Body of pancreas (tissue), 4 donors: Measurements from ENCODE around the gene KCNAB1. TPM values are rescaled to one million over a fixed set of nuclear protein-coding genes. Genes with fewer than 3 reads are reported as not detected.

Experiments used
- ATAC-seq: fragments of 150-250 bp; one replicate; pipeline ENCODE4 v1.9.1; 2016
- DNase-seq, 4 donors: peaks; one replicate each; pipeline ENCODE4 v3.0.0-alpha.2; 2019
- H3K27ac ChIP-seq, 4 donors: fragments of 200-600 bp; sonication (generic); 1 replicate in 3 of 4; 2 replicates in 1 of 4; pipeline versions ENCODE4 v1.5.1 to v1.6.1; 2016 to 2019; ENCODE audit warnings: mild to moderate bottlenecking in 1 of 4, mixed read lengths in 1 of 4, moderate library complexity in 1 of 4
- H3K27me3 ChIP-seq, 2 donors: fragments of 200-600 bp; sonication (generic); one replicate each; pipeline ENCODE4 v1.6.0; 2016; ENCODE audit warnings: mild to moderate bottlenecking in 1 of 2
- H3K36me3 ChIP-seq, 2 donors: fragments of 200-600 bp; sonication (generic); replicated peaks in 1 of 2; 2 replicates each; pipeline ENCODE4 v1.5.1; 2016; ENCODE audit warnings: low read depth in 2 of 2; ENCODE audit not compliant: insufficient read depth in 1 of 2
- H3K4me1 ChIP-seq: fragments of 200-600 bp; sonication (generic); one replicate; pipeline ENCODE4 v1.6.0; 2016
- H3K4me3 ChIP-seq, 2 donors: fragments of 200-600 bp; sonication (generic); 1 replicate in 1 of 2; 2 replicates in 1 of 2; pipeline ENCODE4 v1.5.1; 2016 to 2019
- H3K9me3 ChIP-seq, 3 donors: fragments of 200-600 bp; sonication (generic); 1 replicate in 2 of 3; 2 replicates in 1 of 3; pipeline ENCODE4 v1.5.1; 2016
- CTCF ChIP-seq, 7 experiments: fragments of 450-650 bp in 4 of 7; fragments of 200-600 bp in 3 of 7; sonication (generic) in 3 of 7; IDR thresholded peaks; one replicate each; pipeline ENCODE4 v1.5.1; 2016 to 2019; ENCODE audit warnings: antibody characterized with exemption in 7 of 7
- POLR2A ChIP-seq, 3 donors: fragments of 450-650 bp; IDR thresholded peaks; one replicate each; pipeline ENCODE4 v1.6.1; 2016; ENCODE audit warnings: antibody characterized with exemption in 3 of 3, mild to moderate bottlenecking in 2 of 3
- WGBS, 2 donors: methylation state at CpG; one replicate each; pipeline ENCODE4 v1.1.5; 2017; 5-methylcytosine and 5-hydroxymethylcytosine counted together
- intact Hi-C: fragments of 100-400 bp; cut with DNase I; formaldehyde crosslinking; loops from one replicate; pipeline ENCODE4 v1.15.1; 2023
- total RNA-seq, 2 donors: library from RNA; depleted of rRNA; stranded (reverse); fragments of >200 nt; gene quantifications; one replicate each; pipeline ENCODE4 v1.1.0, GENCODE V29; 2016

Gene KCNAB1
- total RNA-seq, 2 donors from 2014 or later, result 5.2 to 5.3 TPM

GRCh38 chr3:156140001-156140595, 19.7 kb downstream of the KCNAB1 start:
- Histone ChIP-seq H3K4me3 (no peak overlapping the region), H3K4me1 (no peaks in the 10 kb centered on the region), H3K9me3 (no peaks in the 10 kb centered on the region), H3K27ac (no peak overlapping the region), H3K27me3 (no peaks in the 10 kb centered on the region), H3K36me3 (no peaks in the 10 kb centered on the region)
- WGBS, 2 donors, result 80 to 83% methylated on average over 3 of the region's 3 CpGs
- intact Hi-C loops, result no loop called here
- TF ChIP-seq POLR2A (IDR thresholded peaks at IDR 0.05) (no peak), CTCF (IDR thresholded peaks at IDR 0.05) (no peak)
- ATAC-seq (no peak), DNase-seq (no peak)

- intact Hi-C loops, result no loop called here
- no peak for ATAC-seq
- 13 to 53% methylated on average over 2 of the region's 2 CpGs for WGBS, 2 donors
- Histone ChIP-seq H3K27me3 (no peaks in the 10 kb centered on the region), H3K27ac (no peak overlapping the region), H3K4me1 (no peaks in the 10 kb centered on the region), H3K4me3 (no peak overlapping the region), H3K36me3 (no peaks in the 10 kb centered on the region), H3K9me3 (no peaks in the 10 kb centered on the region)
- no peak for TF ChIP-seq POLR2A (IDR thresholded peaks at IDR 0.05)
- TF ChIP-seq CTCF (IDR thresholded peaks at IDR 0.05), result no peak
- no peak for DNase-seq
Observed at GRCh38 chr3:156142702-156143101, 22.3 kb downstream of the KCNAB1 start.

- Histone ChIP-seq H3K27ac (no peak overlapping the region), H3K36me3 (no peaks in the 10 kb centered on the region), H3K4me3 (no peak overlapping the region), H3K27me3 (no peaks in the 10 kb centered on the region), H3K9me3 (no peaks in the 10 kb centered on the region), H3K4me1 (no peaks in the 10 kb centered on the region)
- no peak for ATAC-seq
- no peak for DNase-seq
- no peak for TF ChIP-seq CTCF (IDR thresholded peaks at IDR 0.05)
- no peak for TF ChIP-seq POLR2A (IDR thresholded peaks at IDR 0.05)
- intact Hi-C loops, result no loop called here
- 79 to 86% methylated on average over 8 of the region's 8 CpGs for WGBS, 2 donors
Observed at GRCh38 chr3:156143136-156143535, 22.8 kb downstream of the KCNAB1 start.

- no peaks in the 10 kb centered on the region for H3K36me3 ChIP-seq
- intact Hi-C loops, result no loop called here
- no peak overlapping the region for H3K4me3 ChIP-seq
- no peak for TF ChIP-seq CTCF (IDR thresholded peaks at IDR 0.05)
- no peak for ATAC-seq
- no peak for DNase-seq
- no peaks in the 10 kb centered on the region for H3K9me3 ChIP-seq
- H3K27ac ChIP-seq, result no peak overlapping the region
- peaks cover 3% of the 10 kb centered on the region for H3K4me1 ChIP-seq
- H3K27me3 ChIP-seq, result no peaks in the 10 kb centered on the region
- WGBS, 2 donors, result 86 to 87% methylated on average over 2 of the region's 2 CpGs
Observed at GRCh38 chr3:156144060-156144459, 23.7 kb downstream of the KCNAB1 start.

GRCh38 chr3:156145866-156146265, 25.5 kb downstream of the KCNAB1 start:
- H3K36me3 ChIP-seq, result no peaks in the 10 kb centered on the region
- H3K4me1 ChIP-seq, result peaks cover 9% of the 10 kb centered on the region
- TF ChIP-seq CTCF (IDR thresholded peaks at IDR 0.05) (no peak), POLR2A (IDR thresholded peaks at IDR 0.05) (no peak)
- H3K4me3 ChIP-seq, result no peak overlapping the region
- H3K9me3 ChIP-seq, result no peaks in the 10 kb centered on the region
- no peaks in the 10 kb centered on the region for H3K27me3 ChIP-seq
- intact Hi-C loops, result no loop called here
- WGBS, 2 donors, result 47 to 53% methylated on average over 4 of the region's 4 CpGs
- ATAC-seq, result no peak
- H3K27ac ChIP-seq, result no peak overlapping the region
- no peak for DNase-seq
